ENCODE results near the gene CALU.

DNA sequence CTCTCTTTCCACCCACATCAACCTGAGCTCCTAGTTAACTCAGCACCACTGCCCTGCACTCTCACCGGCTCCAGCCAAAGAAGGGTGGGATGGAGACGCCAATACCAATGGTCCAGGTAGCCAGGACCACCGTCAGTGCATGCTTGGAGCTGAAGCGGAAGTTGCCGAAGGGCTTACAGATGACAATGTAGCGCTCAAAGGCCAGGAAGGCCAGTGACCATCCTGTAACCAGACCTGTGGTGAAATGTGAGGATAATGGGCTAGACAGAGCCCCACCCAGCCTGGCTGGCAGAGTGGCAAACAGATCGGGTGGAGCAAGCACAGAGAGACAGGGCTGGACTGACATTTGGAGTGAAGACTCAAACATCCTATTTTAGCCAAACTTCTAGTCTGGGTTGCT, 35.8 kb downstream of the CALU start:
- TF ChIP-seq, protein P1, sequence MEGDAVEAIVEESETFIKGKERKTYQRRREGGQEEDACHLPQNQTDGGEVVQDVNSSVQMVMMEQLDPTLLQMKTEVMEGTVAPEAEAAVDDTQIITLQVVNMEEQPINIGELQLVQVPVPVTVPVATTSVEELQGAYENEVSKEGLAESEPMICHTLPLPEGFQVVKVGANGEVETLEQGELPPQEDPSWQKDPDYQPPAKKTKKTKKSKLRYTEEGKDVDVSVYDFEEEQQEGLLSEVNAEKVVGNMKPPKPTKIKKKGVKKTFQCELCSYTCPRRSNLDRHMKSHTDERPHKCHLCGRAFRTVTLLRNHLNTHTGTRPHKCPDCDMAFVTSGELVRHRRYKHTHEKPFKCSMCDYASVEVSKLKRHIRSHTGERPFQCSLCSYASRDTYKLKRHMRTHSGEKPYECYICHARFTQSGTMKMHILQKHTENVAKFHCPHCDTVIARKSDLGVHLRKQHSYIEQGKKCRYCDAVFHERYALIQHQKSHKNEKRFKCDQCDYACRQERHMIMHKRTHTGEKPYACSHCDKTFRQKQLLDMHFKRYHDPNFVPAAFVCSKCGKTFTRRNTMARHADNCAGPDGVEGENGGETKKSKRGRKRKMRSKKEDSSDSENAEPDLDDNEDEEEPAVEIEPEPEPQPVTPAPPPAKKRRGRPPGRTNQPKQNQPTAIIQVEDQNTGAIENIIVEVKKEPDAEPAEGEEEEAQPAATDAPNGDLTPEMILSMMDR (IDR thresholded peaks at IDR 0.05): no peak
- TF ChIP-seq POLR2A (IDR thresholded peaks at IDR 0.05) (no peak), POLR2AphosphoS5 (IDR thresholded peaks at IDR 0.05) (no peak), EP300 (IDR thresholded peaks at IDR 0.05) (no peak)

Measured in suprapubic skin (tissue), 4 donors.